Vagina (tissue), 2 donors: ENCODE measurements around the gene MPST. TPM values are rescaled to one million over a fixed set of nuclear protein-coding genes. Genes with fewer than 3 reads are reported as not detected.

ENCODE experiments used
- DNase-seq, 2 donors: peaks; one replicate each; pipeline ENCODE4 v3.0.0-alpha.2; 2017; ENCODE audit errors: extremely low spot score in 2 of 2
- H3K27ac ChIP-seq: fragments of 200-600 bp; sonication (generic); one replicate; pipeline ENCODE4 v1.5.1; 2019
- H3K27me3 ChIP-seq: fragments of 200-600 bp; sonication (generic); one replicate; pipeline ENCODE4 v1.5.1; 2019
- H3K36me3 ChIP-seq, 2 donors: fragments of 200-600 bp; sonication (generic); one replicate each; pipeline ENCODE4 v1.5.1; 2017 to 2019
- H3K4me1 ChIP-seq: fragments of 200-600 bp; sonication (generic); one replicate; pipeline ENCODE4 v1.5.1; 2019
- H3K4me3 ChIP-seq, 2 donors: fragments of 200-600 bp; sonication (generic); 1 replicate in 1 of 2; 2 replicates in 1 of 2; pipeline ENCODE4 v1.5.1; 2016 to 2019
- H3K9me3 ChIP-seq: fragments of 200-600 bp; sonication (generic); one replicate; pipeline ENCODE4 v1.5.1; 2019
- POLR2A ChIP-seq, 2 donors: fragments of 450-650 bp; IDR thresholded peaks; one replicate each; pipeline ENCODE4 v1.6.1; 2017; ENCODE audit warnings: antibody characterized with exemption in 2 of 2, mild to moderate bottlenecking in 2 of 2, moderate library complexity in 2 of 2
- POLR2AphosphoS5 ChIP-seq, 2 donors: sonication (generic); formaldehyde crosslinking; IDR thresholded peaks; one replicate each; pipeline ENCODE4 v1.9.0; 2017; ENCODE audit warnings: antibody characterized with exemption in 2 of 2, mild to moderate bottlenecking in 2 of 2, low read depth in 1 of 2; ENCODE audit not compliant: insufficient read depth in 1 of 2
- intact Hi-C: fragments of 100-400 bp; cut with DNase I; formaldehyde crosslinking; loops from one replicate; pipeline ENCODE4 v1.15.1; 2023
- total RNA-seq: library from RNA; depleted of rRNA; stranded (reverse); fragments of >200 nt; gene quantifications from one replicate; pipeline ENCODE4 v1.2.3, GENCODE V29; 2016
- TF ChIP-seq, protein P1 (sequence below), 3 experiments: fragments of 450-650 bp in 2 of 3; fragments of 200-600 bp in 1 of 3; sonication (generic) in 1 of 3; IDR thresholded peaks; one replicate each; pipeline ENCODE4 v1.5.1; 2017 to 2019; ENCODE audit warnings: antibody characterized with exemption in 3 of 3, mild to moderate bottlenecking in 2 of 3, moderate library complexity in 2 of 3

The MPST gene
- total RNA-seq, 1 donor from 2014 or later = 126 TPM

DNA sequence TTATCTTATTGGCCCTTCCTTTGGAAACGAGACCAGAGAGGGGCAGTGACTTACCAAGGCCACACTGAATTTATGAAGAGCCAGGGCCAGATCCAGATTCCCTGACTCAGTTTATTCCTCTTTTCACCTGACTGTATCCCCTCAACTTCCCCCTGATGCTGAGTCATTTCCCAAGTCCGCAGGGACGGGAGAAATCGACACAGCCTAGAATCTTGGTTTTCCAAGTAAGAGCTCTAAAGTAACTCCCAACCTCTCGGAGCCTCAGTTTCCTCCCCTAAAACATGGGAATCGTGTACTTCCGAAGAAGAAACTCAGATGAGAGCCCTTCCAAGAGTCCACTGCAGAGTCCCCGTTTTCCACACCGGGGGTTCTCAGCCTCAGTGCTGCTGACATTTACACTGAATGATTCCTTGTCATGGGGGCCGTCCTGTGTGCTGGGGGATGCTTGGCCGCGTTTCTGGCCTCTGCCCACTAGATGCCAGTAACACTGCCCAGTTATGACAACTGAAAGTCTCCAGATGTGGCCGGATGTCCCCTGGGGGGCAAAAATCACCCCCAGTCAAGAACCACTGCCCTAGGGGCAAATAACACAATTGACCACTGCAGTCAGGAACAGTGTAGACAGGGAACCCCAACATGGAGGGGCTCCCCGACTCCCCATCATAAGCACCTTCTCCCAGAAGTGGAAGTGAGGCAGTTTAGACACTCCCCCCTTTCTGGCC lies 11.2 kb downstream of the MPST start:
- no peak for DNase-seq
- Histone ChIP-seq H3K4me3 (no peak overlapping the region), H3K9me3 (no peaks in the 10 kb centered on the region), H3K27ac (no peak overlapping the region), H3K36me3 (peaks cover 0 to 36% of the 10 kb centered on the region in 2 donors), H3K27me3 (no peaks in the 10 kb centered on the region), H3K4me1 (peaks cover 18% of the 10 kb centered on the region)
- intact Hi-C loops = no loop called here
- TF ChIP-seq, protein P1, sequence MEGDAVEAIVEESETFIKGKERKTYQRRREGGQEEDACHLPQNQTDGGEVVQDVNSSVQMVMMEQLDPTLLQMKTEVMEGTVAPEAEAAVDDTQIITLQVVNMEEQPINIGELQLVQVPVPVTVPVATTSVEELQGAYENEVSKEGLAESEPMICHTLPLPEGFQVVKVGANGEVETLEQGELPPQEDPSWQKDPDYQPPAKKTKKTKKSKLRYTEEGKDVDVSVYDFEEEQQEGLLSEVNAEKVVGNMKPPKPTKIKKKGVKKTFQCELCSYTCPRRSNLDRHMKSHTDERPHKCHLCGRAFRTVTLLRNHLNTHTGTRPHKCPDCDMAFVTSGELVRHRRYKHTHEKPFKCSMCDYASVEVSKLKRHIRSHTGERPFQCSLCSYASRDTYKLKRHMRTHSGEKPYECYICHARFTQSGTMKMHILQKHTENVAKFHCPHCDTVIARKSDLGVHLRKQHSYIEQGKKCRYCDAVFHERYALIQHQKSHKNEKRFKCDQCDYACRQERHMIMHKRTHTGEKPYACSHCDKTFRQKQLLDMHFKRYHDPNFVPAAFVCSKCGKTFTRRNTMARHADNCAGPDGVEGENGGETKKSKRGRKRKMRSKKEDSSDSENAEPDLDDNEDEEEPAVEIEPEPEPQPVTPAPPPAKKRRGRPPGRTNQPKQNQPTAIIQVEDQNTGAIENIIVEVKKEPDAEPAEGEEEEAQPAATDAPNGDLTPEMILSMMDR (IDR thresholded peaks at IDR 0.05) = no peak
- TF ChIP-seq POLR2A (IDR thresholded peaks at IDR 0.05) (no peak), POLR2AphosphoS5 (IDR thresholded peaks at IDR 0.05; ENCODE audit: insufficient read depth in 1 of 2, low read depth in 1 of 2) (no peak)

DNA sequence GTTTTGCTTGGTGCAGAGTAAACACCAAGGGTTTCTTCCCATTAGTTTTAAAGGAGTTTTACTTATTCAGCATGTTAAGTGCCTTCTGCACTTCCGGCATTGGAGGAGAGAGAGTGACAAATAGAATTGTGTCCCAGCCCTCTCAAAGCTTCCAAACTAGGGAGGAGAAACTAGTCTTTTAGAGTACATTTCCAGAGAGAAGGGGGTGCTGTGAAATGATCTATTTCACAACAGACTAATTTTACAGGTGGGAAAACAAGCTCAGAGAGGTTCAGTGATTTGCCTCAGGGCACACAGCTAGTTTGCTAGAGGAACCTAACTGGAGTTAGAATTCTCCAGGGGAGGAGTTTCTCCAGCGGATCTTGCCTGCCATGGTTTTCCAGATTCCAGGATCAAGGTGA lies 12.6 kb downstream of the MPST start:
- intact Hi-C loops = no loop called here
- TF ChIP-seq POLR2A (IDR thresholded peaks at IDR 0.05) (no peak), POLR2AphosphoS5 (IDR thresholded peaks at IDR 0.05; ENCODE audit: insufficient read depth in 1 of 2, low read depth in 1 of 2) (no peak)
- TF ChIP-seq, protein P1 (IDR thresholded peaks at IDR 0.05) = no peak
- DNase-seq = no peak
- no peaks in the 10 kb centered on the region for H3K9me3 ChIP-seq
- H3K27me3 ChIP-seq = no peaks in the 10 kb centered on the region
- no peak overlapping the region for H3K27ac ChIP-seq
- peaks cover 16% of the 10 kb centered on the region for H3K4me1 ChIP-seq
- H3K36me3 ChIP-seq = peaks cover 0 to 23% of the 10 kb centered on the region in 2 donors
- no peak overlapping the region for H3K4me3 ChIP-seq

DNA sequence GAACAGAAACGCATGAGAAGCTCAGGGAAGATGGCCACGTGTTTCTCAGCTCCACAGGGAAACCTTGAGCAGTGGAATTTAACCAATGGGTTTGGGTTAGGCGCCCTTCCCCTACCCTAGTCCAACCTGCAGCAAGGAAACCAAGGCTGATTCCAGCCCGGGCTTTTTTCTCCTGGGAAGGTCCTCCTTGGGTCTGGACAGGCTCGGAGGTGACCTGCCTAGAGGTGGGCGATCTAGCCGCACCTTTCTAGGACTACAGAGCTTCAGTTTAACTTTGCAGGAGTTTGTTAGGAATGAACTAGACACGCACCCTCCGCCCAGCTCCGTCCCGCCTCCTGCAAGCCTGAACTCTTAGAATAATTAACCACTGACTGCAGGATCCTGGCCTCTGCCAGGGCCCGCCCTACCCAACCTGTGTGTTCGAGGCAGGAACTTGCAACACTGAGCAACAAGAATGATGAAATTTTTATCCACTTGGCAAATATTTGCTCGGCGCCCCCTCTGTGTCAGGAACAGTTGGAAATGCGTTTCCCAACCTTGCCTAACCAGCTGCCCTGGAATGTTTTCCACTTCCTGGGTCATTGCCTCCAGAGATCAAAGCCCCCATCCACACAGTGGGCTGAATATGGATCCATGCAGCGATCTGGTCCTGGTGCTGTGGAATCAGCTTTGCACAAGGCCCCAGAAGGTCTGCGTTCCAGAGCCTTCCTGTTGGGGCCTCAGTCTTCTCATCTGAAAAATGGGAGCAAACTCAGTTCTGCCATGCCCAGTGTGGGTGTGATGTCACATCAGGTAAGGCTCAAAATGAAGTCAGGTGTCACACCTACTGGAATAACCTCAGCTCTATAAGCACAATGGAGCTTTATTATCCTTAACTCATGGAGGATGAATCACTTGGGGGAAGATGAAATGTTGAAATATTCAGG lies 13.3 kb downstream of the MPST start:
- H3K9me3 ChIP-seq = no peaks in the 10 kb centered on the region
- H3K27me3 ChIP-seq = no peaks in the 10 kb centered on the region
- H3K4me3 ChIP-seq = no peak overlapping the region
- intact Hi-C loops = no loop called here
- H3K36me3 ChIP-seq = peaks cover 0 to 16% of the 10 kb centered on the region in 2 donors
- no peak overlapping the region for H3K27ac ChIP-seq
- DNase-seq = no peak
- peaks cover 16% of the 10 kb centered on the region for H3K4me1 ChIP-seq
- TF ChIP-seq POLR2A (IDR thresholded peaks at IDR 0.05) (no peak), POLR2AphosphoS5 (IDR thresholded peaks at IDR 0.05; ENCODE audit: insufficient read depth in 1 of 2, low read depth in 1 of 2) (peak in 1 of 2 donors; percentile 35)
- TF ChIP-seq, protein P1 (IDR thresholded peaks at IDR 0.05) = no peak

DNA sequence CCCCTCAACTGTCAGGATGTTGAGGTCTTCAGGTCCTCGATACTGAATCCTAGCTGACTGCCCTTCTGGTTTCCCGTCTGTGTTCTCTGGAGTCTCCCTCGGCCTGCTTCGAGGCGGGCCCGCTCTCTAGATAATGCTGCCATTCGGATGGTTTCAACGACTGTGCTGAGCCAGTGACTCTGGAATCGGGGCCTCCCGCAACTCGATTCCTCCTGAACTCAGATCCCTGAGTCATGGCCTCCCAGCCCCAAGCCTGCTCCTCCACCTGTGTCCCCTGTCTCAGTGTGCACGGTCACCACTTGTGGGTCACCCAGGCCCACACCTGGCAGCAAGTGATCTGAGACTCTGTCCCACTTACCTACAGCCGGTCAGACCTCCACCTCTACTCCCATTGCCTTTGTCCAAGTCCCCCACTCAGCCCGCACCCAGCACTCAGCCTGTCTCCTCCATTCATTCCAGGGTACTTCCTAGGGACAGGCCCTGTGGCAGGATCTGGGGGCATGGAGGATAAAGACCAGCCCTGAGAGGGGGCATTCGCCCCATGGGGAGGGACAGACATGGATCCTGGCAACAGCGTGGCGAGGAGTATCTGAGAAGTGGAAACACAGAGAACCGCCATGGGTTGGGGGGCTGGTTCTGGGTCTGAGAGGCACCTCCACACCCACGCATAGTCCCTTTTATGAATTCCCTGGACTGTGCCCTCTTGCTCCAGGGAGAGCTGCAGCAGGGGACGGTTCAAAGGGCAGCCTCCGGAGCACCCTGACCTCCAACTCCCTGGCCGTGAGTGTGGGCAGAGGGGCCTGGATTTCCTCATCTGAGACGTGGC lies 14.3 kb downstream of the MPST start:
- no peak overlapping the region for H3K4me3 ChIP-seq
- no peaks in the 10 kb centered on the region for H3K27me3 ChIP-seq
- H3K27ac ChIP-seq = no peak overlapping the region
- H3K36me3 ChIP-seq = peaks cover 0 to 12% of the 10 kb centered on the region in 2 donors
- H3K4me1 ChIP-seq = peaks cover 16% of the 10 kb centered on the region
- no peaks in the 10 kb centered on the region for H3K9me3 ChIP-seq
- DNase-seq = no peak
- TF ChIP-seq POLR2AphosphoS5 (IDR thresholded peaks at IDR 0.05; ENCODE audit: insufficient read depth in 1 of 2, low read depth in 1 of 2) = no peak
- TF ChIP-seq, protein P1 (IDR thresholded peaks at IDR 0.05) = no peak
- TF ChIP-seq POLR2A (IDR thresholded peaks at IDR 0.05) = no peak
- intact Hi-C loops = no loop called here
